ENCODE results near the gene MRPS9. TPM values are rescaled to one million over a fixed set of nuclear protein-coding genes. Genes with fewer than 3 reads are reported as not detected.

The MRPS9 gene
- polyA plus RNA-seq, 1 experiment: 36.1 TPM

DNA sequence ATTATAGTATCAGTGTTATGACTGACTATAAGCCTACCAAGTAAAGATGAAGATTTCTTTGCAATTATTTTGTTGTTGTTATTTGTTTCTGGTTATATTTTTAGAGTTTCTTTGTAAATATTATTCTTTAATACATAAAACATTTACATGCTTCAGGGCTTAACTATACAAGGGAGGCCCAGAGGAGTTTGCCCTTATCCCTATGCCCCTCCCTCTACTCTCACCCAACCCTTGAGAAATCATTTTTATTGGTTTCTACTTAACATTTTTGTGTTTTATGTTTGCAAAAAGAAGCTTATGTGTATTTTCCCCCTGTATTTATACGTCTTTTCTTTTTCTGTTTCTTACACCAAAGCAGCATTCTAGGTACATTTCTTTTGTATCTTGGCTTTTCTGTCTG lies 30.5 kb downstream of the MRPS9 start:
- POLR2A ChIA-PET: no interaction called here
- no peak for DNase-seq (ENCODE audit: low read depth, low spot score)

DNA sequence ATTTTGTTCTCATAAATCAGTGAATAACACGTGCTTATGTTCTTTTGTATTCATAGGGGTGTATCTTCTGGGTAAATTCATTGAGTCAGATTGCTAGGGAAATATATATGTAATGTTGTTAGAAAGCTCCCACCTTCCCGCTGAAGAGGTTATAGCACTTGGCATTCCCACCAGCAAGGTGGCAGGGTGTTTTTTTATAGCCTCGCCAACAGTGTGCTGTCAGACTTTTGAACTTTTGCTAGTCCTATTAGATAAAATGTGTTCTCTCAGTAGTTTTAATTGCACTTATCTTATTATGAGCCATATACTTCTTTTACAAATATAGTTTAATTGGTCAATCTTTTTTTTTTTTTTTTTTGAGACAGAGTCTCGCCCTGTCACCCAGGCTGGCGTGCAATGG lies 31.0 kb downstream of the MRPS9 start:
- TF ChIP-seq CTCF (IDR thresholded peaks at IDR 0.05; ENCODE audit: low read depth, low read length): no peak
- POLR2A ChIA-PET: no interaction called here
- no peaks in the 10 kb centered on the region for H3K27me3 ChIP-seq (ENCODE audit: control insufficient read depth, insufficient read depth, low read length)
- CTCF ChIA-PET: no interaction called here
- no peak for DNase-seq (ENCODE audit: low read depth, low spot score)
- H3K9me3 ChIP-seq (ENCODE audit: control insufficient read depth, insufficient read depth, low read length): no peaks in the 10 kb centered on the region
- H3K27ac ChIP-seq (ENCODE audit: low read depth, low read length): no peak overlapping the region
- no peak overlapping the region for H3K4me3 ChIP-seq (ENCODE audit: low read depth, low read length)

More for the DNA sequence above, 30.5 kb downstream of the MRPS9 start:
- H3K27ac ChIP-seq (ENCODE audit: low read depth, low read length): no peak overlapping the region
- TF ChIP-seq CTCF (IDR thresholded peaks at IDR 0.05; ENCODE audit: low read depth, low read length): no peak
- no peak overlapping the region for H3K4me3 ChIP-seq (ENCODE audit: low read depth, low read length)
- H3K9me3 ChIP-seq (ENCODE audit: control insufficient read depth, insufficient read depth, low read length): no peaks in the 10 kb centered on the region
- CTCF ChIA-PET: no interaction called here
- no peaks in the 10 kb centered on the region for H3K27me3 ChIP-seq (ENCODE audit: control insufficient read depth, insufficient read depth, low read length)

DNA sequence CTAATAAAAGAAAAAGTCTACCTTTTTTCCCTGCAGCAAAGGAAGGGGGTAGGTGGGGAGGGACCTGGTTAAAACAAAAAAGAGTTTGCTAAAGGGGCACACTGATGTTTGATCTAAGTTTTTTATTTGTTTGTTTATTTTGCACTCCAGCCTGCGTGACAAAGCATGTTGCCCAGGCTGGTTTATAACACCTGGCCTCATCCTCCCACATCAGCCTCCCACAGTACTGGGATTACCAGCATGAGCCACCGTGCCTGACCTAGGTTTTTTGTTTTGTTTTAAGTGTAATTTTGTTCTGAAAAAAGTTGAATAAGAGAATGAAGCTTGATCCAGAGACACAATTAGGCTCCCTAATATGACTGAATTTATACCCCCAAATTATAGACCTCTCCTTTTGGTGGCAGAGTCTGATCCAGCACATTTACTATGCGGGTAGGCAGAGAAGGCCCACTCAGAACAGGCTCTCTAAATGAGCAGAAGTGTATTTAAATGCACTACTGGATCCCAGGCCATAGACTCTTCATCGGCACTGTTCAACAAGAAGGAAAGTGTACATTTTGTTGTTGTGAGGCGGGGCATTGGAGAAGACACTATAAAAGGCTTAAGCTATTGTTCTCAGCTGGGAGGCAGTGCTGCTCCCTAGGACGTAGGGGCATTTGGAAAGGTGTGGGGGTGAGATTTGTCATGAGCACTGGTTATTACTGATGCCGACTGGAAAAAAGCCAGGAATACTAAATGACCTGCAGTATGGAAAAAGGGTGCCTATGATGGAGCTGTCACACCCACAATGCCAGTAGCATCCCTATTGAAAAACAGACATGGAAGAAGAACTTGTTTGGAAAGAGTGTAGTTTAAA lies 32.4 kb downstream of the MRPS9 start:
- POLR2A ChIA-PET: no interaction called here
- H3K4me3 ChIP-seq (ENCODE audit: low read depth, low read length): no peak overlapping the region
- TF ChIP-seq CTCF (IDR thresholded peaks at IDR 0.05; ENCODE audit: low read depth, low read length): no peak
- no peaks in the 10 kb centered on the region for H3K9me3 ChIP-seq (ENCODE audit: control insufficient read depth, insufficient read depth, low read length)
- no peak for DNase-seq (ENCODE audit: low read depth, low spot score)
- CTCF ChIA-PET: no interaction called here
- H3K27ac ChIP-seq (ENCODE audit: low read depth, low read length): no peak overlapping the region
- no peaks in the 10 kb centered on the region for H3K27me3 ChIP-seq (ENCODE audit: control insufficient read depth, insufficient read depth, low read length)

DNA sequence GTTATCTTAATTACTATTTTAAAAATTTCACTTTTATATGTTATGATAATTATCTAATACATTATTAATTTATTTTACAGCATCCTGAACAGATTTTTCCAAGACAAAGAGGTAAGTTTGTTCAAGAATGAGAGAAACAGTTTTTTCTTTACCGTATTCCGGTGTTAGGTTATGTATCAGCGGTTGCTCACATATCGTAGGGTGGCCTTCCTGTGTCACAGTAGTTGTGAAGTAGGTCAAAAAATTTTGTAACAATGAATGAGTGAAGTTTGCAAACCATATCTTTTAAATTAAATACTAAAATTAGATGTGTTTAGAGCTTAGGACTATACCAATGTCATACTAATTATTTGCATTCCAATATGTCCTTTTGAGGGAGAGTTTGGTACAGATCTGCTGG lies 33.5 kb downstream of the MRPS9 start:
- no peak overlapping the region for H3K27ac ChIP-seq (ENCODE audit: low read depth, low read length)
- H3K9me3 ChIP-seq (ENCODE audit: control insufficient read depth, insufficient read depth, low read length): no peaks in the 10 kb centered on the region
- H3K4me3 ChIP-seq (ENCODE audit: low read depth, low read length): no peak overlapping the region
- no peak for DNase-seq (ENCODE audit: low read depth, low spot score)
- no peaks in the 10 kb centered on the region for H3K27me3 ChIP-seq (ENCODE audit: control insufficient read depth, insufficient read depth, low read length)
- CTCF ChIA-PET: interaction anchor here (0.6 kb wide), 1 partner anchor 167 kb away, joined by 3 read pairs; no protein-coding TSS in a partner anchor
- TF ChIP-seq CTCF (IDR thresholded peaks at IDR 0.05; ENCODE audit: low read depth, low read length): no peak
- POLR2A ChIA-PET: no interaction called here

DNA sequence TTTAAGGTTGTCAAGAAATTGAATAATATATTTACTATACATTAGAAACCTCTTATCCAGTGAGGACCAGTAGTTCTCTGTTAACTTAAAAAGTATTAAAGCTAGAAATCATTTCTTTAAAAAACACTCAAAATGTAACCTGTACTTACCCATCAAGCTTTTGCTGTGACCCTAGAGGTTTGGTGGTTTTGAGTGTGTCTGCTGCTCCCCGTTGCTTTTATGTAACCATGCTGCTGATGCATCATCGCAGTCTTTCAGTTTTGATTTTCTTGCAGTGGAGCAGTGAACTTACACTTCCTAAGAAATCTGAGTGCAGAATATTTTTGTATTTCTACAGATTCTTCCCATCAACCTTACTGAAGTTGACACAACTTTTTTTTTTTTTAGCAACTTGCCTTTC lies 34.2 kb downstream of the MRPS9 start:
- no peak for TF ChIP-seq CTCF (IDR thresholded peaks at IDR 0.05; ENCODE audit: low read depth, low read length)
- ChIA-PET POLR2A (no interaction called here), CTCF (interaction anchor here (0.6 kb wide), 1 partner anchor 166 kb away, joined by 3 read pairs; no protein-coding TSS in a partner anchor)
- DNase-seq (ENCODE audit: low read depth, low spot score): no peak
- H3K4me3 ChIP-seq (ENCODE audit: low read depth, low read length): no peak overlapping the region
- no peaks in the 10 kb centered on the region for H3K27me3 ChIP-seq (ENCODE audit: control insufficient read depth, insufficient read depth, low read length)
- no peak overlapping the region for H3K27ac ChIP-seq (ENCODE audit: low read depth, low read length)
- no peaks in the 10 kb centered on the region for H3K9me3 ChIP-seq (ENCODE audit: control insufficient read depth, insufficient read depth, low read length)
